WERI-Rb-1 (cell line): ENCODE results near the gene DGCR2.
"Not testable (repeated sequence)": the region's sequence is repeated elsewhere in the genome, so short reads cannot be mapped to it uniquely, and the experiment has no call there.

Experiments
- DNase-seq: peaks from one replicate; pipeline ENCODE4 v3.0.0-alpha.2; 2020
- H3K27ac ChIP-seq: fragments of 250-450 bp; sonication (Bioruptor Pico); 2 replicates; pipeline ENCODE4 v1.5.1; 2020; ENCODE audit warnings: mild to moderate bottlenecking, moderate library complexity
- H3K27me3 ChIP-seq: fragments of 250-450 bp; sonication (Bioruptor Pico); 2 replicates; pipeline ENCODE4 v1.5.1; 2021; ENCODE audit warnings: mild to moderate bottlenecking, low read depth, moderate library complexity; ENCODE audit not compliant: insufficient read depth, severe bottlenecking
- H3K36me3 ChIP-seq: fragments of 250-450 bp; sonication (Bioruptor Pico); 2 replicates; pipeline ENCODE4 v1.5.1; 2020; ENCODE audit warnings: mild to moderate bottlenecking, moderate library complexity
- H3K4me3 ChIP-seq: 2 replicates; pipeline ENCODE4 v1.5.1; 2011; ENCODE audit warnings: low read depth, mild to moderate bottlenecking, control low read depth, low read length
- H3K9me3 ChIP-seq: fragments of 250-450 bp; sonication (Bioruptor Pico); 2 replicates; pipeline ENCODE4 v1.5.1; 2021; ENCODE audit warnings: mild to moderate bottlenecking, moderate library complexity; ENCODE audit not compliant: severe bottlenecking
- CTCF ChIP-seq: IDR thresholded peaks from 2 replicates; pipeline ENCODE4 v1.5.1; 2011; ENCODE audit warnings: low read depth, mild to moderate bottlenecking, control low read depth, inconsistent platforms, low read length

Gene DGCR2

GRCh38 chr22:19167106-19167869 lies 45.1 kb upstream of the DGCR2 start:
- Histone ChIP-seq H3K36me3 (no peaks in the 10 kb centered on the region; the same call in none of the 2 replicates), H3K27me3 (peaks cover 52% of the 10 kb centered on the region), H3K9me3 (peaks cover 9% of the 10 kb centered on the region), H3K4me3 (no peak overlapping the region), H3K27ac (no peak overlapping the region)
- DNase-seq, result no peak
- no peak for TF ChIP-seq CTCF

DNA sequence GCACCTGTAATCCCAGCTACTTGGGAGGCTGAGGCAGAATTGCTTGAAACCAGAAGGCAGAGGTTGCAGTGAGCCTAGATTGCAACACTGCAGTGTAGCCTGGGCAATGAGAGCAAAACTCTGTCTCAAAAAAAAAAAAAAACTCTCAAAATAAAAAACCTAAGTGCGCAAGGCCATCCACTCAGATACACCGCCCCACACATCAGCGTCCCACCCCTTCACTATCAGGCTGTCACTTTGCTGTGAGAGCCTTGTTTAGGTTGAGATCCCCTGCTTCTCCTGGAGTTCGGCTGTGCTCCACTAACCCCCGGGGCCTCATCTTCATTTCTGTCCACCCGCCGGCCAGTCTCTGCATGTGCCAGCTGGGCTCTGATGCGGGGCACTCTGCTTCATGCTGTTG lies 44.2 kb upstream of the DGCR2 start:
- Histone ChIP-seq H3K27ac (no peak overlapping the region), H3K4me3 (no peak overlapping the region), H3K9me3 (peaks cover 9% of the 10 kb centered on the region), H3K27me3 (peaks cover 52% of the 10 kb centered on the region), H3K36me3 (no peaks in the 10 kb centered on the region; the same call in 1 of the 2 replicates)
- no peak for DNase-seq
- TF ChIP-seq CTCF, result no peak

DNA sequence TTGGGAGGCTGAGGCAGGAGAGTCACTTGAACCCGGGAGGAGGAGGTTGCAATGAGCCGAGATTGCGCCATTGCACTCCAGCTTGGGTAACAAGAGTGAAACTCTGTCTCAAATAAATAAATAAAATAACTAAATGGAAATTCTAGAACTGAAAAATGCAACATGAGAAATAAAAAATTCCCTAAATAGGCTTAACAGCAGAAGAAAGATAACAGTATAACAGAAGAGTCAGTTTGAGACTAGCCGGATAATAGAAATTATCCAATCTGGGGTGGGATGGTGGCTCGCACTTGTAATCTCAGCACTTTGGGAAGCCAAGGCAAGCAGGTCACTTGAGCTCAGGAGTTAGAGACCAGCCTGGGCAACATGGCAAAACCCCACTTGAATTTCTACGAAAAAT lies 42.2 kb upstream of the DGCR2 start:
- no peak for TF ChIP-seq CTCF
- DNase-seq, result no peak

DNA sequence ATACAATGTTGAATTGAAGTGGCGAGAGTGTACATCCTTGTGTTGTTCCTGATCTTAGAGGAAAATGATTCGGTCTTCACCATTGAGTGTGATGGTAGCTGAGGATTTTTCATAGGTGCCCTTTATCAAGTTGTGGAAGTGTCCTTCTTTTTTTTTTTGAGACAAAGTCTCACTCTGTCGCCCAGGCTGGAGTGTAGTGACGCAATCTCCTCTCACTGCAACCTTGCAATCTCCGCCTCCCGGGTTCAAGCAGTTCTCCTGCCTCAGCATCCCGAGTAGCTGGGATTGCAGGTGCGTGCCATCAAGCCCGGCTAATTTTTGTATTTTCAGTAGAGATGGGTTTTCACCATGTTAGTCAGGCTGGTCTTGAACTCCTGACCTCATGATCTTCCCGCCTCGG lies 36.4 kb upstream of the DGCR2 start:
- not testable (repeated sequence) for H3K27ac ChIP-seq, H3K36me3 ChIP-seq, H3K27me3 ChIP-seq, H3K9me3 ChIP-seq, DNase-seq, H3K4me3 ChIP-seq

More for the DNA sequence above, 42.2 kb upstream of the DGCR2 start:
- Histone ChIP-seq H3K27ac (no peak overlapping the region), H3K36me3 (no peaks in the 10 kb centered on the region), H3K27me3 (peaks cover 37% of the 10 kb centered on the region), H3K4me3 (no peak overlapping the region), H3K9me3 (peaks cover 9% of the 10 kb centered on the region)

DNA sequence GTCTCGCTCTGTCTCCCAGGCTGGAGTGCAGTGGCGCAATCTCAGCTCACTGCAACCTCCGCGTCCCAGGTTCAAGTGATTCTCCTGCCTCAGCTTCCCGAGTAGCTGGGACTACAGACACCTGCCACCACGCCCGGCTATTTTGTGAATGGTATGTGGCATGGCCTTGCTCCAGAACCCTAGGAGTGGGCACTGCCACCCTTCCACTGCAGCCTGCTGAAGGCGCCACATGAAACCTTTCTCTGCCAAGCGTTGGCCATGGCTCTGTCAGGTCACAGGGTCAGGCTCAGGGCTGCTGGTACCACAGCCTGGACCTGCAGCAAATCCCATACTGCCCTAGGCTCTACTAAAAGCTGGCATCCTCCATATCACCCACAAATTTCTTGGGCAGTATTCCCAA lies 33.9 kb upstream of the DGCR2 start:
- not testable (repeated sequence) for DNase-seq, H3K4me3 ChIP-seq, H3K27ac ChIP-seq, H3K9me3 ChIP-seq, H3K36me3 ChIP-seq
- H3K27me3 ChIP-seq, result peaks cover 25% of the 10 kb centered on the region

GRCh38 chr22:19152942-19153883 lies 31.0 kb upstream of the DGCR2 start:
- Histone ChIP-seq H3K9me3 (peaks cover 3% of the 10 kb centered on the region), H3K36me3 (no peaks in the 10 kb centered on the region), H3K4me3 (no peak overlapping the region), H3K27me3 (peaks cover 47% of the 10 kb centered on the region), H3K27ac (no peak overlapping the region)
- TF ChIP-seq CTCF, result no peak
- no peak for DNase-seq
